Islet precursor cell (in vitro differentiated cells): ENCODE measurements around the gene SC5D.

Experiments
- DNase-seq: peaks from one replicate; pipeline ENCODE4 v3.0.0-alpha.2; 2018

Gene SC5D

DNA sequence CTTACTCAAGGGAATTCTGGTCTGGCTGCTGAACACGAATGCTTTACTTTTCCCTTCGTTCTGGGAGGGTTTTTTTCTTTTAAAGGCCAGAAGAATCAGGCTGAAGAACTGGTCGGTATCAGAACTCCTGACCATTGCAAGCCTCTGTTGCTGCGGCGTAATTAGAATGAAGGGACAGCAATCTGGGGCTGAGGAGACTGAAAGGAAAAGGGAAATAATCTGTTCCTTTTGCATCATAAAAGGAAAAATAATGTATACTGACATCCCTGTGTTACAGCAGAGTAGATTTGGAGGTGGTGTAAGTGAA, 670 bp downstream of the SC5D start:
- no peak for DNase-seq

DNA sequence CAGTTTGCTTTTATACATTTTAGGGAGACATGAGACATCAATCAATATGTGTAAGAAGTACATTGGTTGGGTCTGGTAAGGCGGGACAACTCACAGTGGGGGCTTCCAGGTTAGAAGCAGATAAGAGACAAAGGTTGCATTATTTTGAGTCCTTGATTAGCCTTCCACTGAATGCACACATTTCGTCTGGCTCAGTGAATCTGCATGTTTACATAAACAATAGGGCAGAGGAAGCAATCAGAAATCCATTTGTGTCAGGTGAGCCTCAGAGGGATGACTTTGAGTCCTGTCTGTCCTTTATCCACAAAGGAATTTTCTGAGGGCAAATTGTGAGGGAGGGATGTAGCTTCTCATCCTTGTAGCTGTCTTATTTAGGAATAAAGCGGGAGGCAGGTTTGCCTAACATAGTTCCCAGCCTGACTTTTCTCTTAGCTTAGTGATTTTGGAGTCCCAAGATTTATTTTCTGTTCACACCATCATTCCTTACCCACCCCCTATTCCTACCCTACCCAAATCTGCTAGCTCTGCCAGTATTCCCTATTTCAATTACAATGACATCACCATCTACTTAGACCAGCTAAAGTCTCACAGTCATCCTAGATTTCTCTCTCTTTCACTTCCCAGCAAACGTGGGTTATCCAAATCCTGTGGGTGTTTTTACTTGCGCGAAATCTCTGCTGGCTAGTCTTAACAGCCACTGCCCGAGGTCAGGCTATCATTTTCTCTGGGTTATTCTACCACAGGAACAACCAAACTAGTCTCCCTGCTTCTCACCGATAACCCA, 2.9 kb downstream of the SC5D start:
- DNase-seq, result no peak

- no peak for DNase-seq
These were observed 5.3 kb downstream of the SC5D start for GRCh38 chr11:121297872-121298271.

DNA sequence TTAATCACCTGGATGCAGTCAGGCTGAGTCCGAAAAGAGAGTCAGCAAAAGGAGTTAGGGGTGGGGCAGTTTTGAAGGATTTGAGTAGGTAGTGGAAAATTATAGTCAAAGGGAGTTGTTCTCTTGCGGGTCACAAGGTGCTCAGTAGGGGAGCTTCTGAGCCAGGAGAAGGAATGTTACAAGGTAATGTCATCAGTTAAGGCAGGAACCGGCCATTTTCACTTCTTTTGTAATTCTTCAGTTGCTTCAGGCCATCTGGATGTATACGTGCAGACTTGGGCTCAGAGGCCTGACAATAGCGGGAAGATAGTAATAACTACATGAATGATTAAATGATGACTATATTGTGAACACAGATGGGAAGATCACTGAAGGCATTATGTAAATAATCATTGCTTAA, 6.2 kb downstream of the SC5D start:
- no peak for DNase-seq

- no peak for DNase-seq
These were observed 6.8 kb downstream of the SC5D start for GRCh38 chr11:121299417-121299816.

DNA sequence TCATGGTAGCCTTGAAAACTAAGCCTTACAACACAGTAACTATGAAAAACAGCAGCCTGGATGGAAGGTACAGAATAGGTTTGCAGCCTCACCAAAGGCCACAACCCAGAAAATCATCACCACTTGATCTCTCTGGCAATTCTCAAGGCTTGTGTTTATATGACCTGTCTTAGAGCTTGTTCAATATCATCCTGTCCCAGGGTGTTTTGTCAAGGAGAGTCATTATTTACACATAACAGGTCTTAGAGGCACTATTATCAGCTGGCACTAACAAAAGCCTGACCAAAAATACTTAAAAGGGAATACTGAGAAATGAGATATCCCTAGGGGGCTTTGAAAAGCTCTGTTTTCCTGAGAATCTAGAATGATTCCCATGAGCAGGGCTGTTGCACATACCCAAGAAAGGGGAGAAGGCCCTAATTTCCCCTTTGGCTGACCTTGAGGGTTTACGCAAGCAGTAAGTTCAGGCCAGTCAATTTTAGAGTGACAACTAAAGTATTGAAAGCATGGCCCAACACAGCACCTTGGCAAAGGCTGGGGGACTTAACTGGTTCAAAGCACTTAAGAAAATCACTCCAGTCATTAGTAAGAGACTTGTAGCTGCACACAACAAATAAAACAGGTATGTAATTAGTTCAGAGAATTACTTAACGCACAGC, 7.9 kb downstream of the SC5D start:
- DNase-seq, result no peak

GRCh38 chr11:121300972-121301699, 8.6 kb downstream of the SC5D start:
- no peak for DNase-seq

- DNase-seq, result no peak
These were observed 12.2 kb downstream of the SC5D start for GRCh38 chr11:121304759-121305158.

GRCh38 chr11:121308816-121309215, 16.2 kb downstream of the SC5D start:
- no peak for DNase-seq

- DNase-seq, result no peak
These were observed 17.1 kb downstream of the SC5D start for GRCh38 chr11:121309688-121310087.

DNA sequence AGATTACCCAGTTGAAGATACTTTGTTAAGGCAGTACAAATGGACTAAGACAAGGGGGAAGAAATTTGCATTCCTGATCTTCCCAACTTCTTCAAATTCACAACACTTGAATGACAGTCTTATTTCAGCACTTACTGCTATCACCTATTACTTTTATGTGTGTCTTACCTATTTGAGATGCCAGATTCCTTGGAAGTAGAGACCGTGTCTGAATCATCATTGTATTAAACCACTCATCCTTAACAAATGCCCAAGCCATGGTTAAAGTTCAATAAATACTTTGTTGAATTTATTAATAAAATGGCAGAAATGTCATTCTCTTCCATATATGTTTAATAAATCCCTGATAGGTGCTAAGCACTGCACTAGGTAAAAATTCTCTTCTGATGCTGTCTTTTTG, 18.3 kb downstream of the SC5D start:
- no peak for DNase-seq

- DNase-seq, result no peak
These were observed 18.8 kb downstream of the SC5D start for GRCh38 chr11:121311373-121311772.

DNA sequence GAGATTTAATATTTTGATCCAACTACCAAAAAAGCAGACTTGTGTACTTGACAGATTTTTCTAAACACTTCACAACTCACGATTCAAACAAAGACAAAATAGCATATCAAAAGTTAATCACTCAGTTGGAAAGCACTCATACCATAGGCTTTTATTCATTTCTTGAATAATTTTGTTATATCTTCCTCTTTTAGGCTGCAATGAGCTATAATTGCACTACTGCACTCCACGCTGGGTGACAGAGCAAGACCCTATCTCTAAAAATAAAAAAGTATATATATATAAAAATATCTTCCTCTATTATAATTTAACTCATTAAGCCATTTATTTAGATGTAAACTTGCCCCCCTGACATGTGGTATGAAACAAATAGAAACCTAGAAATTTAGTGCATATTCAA, 19.9 kb downstream of the SC5D start:
- no peak for DNase-seq

DNA sequence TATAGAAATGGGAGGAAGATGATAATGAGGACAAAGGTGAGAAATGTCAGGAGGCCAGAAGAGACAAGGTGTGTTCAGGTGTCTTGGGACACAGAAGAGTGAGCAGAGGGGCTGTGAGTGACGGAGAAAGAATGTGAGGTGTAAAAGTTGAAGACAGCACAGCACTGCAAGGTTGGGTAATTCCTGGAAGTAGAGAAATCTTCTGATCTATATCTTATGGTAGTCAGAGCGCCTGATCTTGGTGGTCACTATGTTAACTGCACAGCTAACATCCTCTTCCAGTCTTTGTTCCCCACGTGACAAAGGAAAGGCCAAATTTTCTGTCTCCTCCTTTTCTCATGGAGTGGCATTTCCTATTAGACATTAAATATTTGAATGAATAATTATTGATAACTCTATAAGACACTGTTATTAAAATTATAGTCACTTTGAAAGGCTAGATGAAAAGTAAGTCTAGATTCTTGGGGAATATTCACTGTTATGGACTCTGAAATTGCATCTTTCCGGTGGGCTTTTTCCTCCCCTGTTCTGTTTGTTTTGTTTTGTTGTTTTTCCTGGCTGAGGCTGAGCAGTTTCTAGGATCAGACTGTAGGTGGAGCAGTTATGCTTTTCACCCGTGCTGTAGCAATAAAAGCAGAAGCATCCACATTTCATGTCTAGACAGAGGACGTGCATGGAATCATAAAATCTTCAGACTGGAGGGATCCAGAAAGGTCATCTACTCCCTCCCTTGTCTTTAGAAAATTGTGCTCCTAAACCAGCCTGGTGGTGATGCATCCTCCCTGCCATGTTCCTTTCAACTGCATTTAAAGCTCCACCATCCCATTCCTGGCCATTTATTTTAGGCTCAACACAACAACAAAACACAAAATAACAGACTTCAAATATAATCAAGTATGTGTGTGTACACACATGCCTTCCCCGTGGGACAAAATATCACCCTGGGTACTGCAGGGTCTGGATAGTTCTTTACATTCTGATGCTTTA, 26.6 kb downstream of the SC5D start:
- DNase-seq, result no peak

DNA sequence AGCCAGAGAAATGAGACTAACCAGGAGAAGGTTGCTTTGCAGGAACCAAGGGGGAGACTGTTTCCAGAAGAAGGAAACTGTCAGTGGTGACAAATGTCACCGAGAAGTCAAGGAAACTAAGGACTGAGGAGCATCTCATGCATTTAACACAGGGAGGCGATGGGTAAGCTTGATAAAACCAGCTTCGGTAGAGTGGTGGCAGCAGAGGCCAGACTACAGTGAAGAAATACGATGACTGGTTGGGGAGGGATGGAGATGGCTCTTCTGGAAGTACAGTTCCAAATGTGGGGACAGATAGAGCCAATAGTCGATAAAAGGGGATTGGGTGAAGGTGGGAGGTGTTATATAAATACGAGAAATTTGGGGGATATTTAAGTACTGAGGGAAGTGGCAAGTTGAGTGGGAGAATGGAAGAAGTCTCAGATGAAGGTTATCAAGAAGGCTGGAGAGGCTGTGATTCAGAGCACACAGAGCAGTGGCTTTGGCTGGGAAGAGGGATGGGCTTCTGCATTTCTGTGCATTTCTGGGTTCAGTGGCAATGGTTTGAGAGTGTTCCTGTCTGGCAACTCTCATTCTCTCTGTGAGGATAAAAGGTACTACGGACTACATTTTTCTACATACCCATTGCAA, 29.2 kb downstream of the SC5D start:
- no peak for DNase-seq

DNA sequence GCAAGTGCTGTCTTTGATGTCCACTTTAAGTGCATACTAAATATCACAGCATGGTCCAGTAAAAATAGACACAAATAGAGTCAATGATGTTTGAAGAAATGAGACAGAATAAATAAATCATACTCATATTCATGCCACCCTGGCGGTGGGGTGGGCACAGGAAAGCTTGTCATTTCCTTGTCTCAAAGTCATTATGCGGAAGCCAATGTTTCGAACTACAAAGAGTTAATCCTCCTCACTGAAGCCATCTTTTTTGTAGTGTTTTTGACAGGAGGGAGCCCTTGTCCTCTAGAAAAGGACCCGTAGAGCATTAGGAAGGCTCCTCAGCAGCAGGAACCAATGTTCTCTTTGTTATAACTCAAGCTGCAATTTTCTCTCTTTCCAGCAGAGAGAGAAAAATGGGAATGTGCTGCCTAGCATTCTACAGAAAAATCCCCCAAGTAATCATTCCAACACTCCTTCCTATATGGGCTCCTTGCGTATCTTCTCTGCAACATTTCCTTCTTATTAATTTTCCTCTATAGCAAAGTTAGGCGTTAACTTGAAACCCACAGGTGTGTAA, 30.6 kb downstream of the SC5D start:
- DNase-seq, result no peak

DNA sequence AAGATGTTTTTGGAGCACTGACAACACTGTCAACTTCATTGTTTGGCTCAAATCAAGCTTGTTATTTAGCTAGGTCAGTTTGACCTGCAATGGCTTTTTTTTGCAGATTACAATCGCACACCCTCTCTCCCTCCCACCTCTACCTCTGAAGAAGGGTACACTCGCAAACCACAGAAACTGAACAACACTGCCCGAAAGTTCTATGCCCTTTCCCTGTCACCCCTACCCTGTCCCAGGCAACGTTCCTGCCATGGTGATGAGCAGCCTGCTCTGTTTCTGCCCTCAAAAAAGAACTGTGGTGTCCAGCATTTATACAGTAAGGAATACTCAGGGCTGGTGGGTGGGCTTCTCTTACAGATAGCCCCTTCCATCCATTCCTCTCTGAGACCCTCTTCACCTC, 33.7 kb downstream of the SC5D start:
- DNase-seq, result no peak

DNA sequence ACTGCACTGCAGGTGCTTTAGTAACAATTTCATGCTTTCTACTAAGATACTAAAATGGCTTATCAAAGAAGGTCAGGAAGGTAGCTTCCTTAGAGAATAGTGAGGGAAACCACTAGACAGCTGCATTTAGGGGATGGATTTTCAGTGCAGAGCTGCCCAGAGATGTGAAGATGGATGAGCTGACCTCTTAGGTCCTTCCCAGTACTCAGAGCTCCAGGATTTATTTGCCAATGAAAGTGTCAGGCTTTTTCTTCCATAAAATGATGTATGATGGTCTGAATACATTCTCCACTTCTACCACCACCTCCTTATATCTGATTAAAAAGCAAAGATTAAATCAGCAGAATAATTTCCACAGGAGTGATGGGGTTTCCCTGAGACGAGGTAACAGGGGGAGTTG, 35.0 kb downstream of the SC5D start:
- DNase-seq, result no peak

DNA sequence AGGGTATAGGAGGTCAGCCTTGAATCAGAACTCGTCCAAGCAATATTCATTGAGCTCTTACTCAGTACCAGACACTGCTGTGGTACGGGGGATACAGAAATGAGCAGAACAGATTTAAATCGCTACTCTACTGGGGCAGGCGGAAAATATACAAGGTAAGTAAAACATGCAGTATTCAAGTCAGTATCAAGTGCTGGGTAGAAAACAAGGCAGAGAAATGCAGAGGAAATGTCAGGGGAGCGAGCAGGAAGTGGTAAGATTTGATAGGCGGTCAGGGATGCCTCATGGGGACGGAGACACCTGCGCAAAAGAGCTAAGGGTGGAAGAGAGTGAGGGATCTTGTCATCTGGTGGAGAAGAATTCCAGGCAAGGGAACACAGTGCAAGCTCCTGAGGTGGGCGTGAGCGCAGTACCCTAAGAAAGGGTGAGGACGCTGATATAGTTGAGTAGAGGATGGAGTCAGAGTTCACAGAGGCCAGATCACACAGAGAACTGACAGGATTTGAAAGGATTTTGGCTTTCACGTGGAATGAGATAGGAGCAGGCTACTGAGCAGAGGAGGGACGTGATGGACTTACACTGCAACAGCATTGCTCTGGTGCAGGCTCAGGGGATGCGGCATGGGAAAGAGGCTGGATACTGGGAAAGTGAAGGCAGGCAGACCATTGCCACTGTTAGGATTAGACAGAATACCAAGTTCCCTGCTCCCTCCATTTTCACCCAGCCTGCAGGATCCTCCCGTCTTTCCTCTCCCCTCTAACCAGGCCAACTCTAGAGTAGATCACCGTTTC, 35.8 kb downstream of the SC5D start:
- no peak for DNase-seq

- no peak for DNase-seq
These were observed 36.6 kb downstream of the SC5D start for GRCh38 chr11:121328967-121329679.
